GM19193 (cell line): ENCODE measurements around the gene PPARA.
A peak's percentile ranks its signal among the peaks of the same experiment; 100 is the strongest.

Source experiments
- POLR2A ChIP-seq: IDR thresholded peaks from 4 replicates; pipeline ENCODE4 v1.6.1; 2011; ENCODE audit not compliant: insufficient read depth, insufficient read length; ENCODE audit errors: extremely low read depth

Gene PPARA

DNA sequence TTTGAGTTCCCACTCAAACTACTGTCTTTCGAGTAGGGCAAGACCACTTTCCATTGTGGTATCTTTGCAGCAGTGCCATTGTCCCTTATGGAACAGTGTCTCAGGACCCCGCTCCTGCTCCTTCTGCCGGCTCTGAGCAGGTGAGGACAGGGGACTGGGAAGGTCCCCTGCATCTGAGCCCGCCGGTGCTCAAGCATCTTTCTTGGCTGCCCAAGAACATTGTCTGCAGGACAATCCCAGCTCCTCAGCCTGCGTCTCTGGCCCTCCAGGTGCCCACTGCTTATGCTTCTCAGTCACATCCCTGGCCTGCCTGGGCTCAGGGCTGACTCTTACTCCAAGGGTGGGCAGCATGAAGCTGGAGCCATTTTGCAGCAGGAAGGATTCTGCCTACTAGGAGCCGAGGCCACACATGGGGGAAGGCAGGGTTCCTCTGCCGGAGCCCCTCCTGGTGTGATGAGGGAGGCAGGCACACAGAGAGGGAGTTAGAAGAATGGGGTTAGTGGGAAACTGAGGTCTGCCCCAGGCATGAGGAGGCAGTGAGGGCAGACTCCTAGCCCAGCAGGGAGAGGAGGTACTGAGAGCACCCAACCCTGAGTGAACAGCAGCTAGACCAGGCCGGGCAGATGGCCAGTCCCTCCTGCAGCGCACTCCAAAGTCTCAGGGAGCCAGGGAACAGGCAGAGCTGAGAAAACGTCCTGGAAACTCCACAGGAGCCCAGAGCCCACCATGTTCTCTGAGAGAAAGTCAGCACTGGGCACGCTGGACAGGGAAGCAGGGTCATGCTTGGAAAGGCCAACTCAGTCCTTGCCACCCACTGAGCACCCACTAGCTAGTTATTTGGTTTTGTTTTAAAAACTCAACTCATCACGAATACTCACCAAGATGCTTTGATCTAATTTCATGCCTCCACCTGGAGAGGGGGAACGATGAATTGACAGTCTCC, 7.5 kb upstream of the PPARA start:
- TF ChIP-seq POLR2A: no peak

DNA sequence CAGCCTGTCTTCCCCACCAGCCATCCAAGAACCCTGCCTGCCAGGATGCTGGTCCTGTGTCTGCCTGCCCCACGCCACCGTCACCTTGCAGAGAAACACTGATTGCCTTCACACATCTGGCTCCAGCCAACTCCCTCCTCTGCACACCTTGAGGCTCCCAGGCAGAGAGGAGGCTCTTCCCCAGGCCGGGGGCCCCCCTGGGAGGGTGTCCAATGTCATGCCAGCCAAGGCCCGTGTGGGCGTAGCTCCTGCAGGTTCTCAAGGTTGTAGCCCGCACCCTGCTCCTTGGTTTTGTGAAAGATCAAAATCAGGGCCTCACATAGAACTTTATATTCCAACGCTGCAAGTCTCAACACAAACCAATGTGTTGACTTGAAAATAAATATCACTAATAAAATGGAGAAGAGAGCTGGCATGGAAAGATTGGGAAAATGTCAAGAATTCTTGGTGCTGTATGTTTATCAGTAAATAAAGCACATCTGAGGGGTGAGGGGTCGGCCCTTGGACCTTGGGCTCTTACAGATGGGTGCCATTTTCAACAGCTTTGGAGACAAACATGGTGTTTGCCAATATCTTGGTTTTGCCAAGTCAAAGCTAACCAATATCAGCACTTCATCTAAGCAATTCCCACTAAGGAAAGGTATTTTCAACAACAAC, 6.7 kb upstream of the PPARA start:
- no peak for TF ChIP-seq POLR2A

DNA sequence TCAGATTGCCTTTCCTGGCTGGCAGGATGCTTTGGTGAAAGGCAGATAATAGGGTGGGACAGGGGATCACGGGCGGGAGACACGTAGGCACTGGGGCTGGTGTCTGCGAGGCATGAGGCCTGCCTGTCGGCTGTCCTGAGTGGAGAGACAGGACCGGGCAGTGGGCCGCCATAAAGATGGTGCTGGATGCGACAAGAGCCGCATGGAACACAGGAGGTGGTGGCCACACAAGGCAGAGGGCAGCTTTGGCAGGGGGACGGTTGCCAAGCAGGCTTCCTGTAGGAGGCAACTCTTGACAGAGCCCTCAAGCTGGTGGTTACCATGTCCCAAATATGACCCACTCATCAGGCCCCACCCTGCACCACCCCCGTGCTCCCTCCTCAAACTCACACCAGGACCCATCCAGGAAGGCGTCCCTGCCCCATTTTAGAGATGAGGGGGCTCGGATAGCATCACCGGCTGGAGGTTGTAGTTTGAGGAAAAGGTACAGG, 4.9 kb upstream of the PPARA start:
- TF ChIP-seq POLR2A: no peak

DNA sequence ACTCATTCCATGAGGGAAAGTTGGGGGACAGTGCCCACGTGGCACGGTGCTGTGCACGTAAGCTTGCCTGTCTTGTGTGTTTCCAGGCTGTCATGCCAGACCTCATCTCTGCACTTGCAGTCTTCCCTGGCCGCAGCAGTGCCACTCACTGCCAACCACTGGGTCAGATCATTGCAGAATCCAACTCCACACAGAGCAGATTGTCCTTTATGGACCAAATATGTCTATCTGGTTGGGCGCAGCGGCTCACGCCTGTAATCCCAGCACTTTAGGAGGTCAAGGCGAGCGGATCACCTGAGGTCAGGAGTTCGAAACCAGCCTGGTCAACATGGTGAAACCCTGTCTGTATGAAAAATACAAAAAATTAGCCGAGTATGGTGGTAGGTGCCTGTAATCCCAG, 4.4 kb upstream of the PPARA start:
- no peak for TF ChIP-seq POLR2A

GRCh38 chr22:46146329-46146728, 4.0 kb upstream of the PPARA start:
- no peak for TF ChIP-seq POLR2A

DNA sequence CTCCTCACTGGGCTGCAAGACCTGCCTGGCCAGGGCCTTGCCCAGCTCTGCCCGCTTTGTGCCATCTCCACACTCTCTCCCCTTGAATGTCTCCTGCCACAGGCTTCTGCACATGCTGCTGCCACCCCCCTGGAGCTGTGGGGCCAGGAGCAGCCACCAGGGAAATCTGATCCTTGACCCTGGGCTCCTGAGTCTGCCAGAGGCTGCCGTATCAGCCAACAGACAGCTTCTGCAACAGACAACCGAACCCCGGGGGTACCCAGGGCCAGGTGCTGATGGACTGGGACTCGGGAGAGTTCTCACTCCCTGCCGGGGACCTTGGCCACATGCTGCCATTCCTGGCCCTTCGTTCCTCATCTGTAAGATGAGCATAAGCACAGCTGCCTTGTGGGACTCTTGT, 3.3 kb upstream of the PPARA start:
- TF ChIP-seq POLR2A: no peak

DNA sequence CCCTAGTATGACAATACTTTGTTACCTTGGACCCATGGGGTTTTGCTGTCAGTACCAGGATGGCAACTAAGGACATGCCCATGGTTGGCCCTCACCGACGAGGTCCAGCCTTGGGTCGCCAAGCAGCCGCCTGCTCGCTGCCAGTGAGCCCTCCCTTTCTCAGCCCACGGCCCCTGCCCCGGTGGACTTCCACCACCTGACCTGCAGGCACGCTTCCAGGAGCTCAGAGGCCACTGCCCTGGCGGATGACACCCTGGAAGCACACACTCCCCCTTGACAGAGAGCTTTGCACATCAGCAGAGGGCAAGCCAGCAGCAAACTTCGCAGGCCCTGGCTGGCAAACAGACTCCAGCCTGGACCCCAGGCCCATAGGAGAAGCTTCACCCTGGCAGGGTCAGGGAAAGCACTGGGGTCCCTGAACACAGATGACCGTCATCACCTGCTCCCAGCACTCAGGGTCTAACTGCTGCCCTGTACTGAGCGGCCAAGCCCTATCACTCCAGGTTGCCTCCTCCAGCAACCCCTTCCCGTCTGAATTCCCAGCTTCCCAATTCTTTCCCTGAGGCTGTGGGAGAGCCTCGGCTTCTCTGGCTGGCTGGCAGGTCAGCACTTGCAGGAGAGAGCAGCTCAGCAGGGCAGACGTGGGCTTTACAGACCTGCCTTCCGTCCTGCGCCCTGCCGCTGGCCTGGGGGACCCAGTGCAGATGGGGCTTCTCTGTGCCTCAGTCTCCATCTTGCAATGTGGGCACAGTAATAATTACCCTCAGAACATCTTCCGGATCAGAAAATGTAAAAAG, 2.7 kb upstream of the PPARA start:
- TF ChIP-seq POLR2A: no peak

GRCh38 chr22:46148336-46148735, 2.0 kb upstream of the PPARA start:
- TF ChIP-seq POLR2A: no peak

DNA sequence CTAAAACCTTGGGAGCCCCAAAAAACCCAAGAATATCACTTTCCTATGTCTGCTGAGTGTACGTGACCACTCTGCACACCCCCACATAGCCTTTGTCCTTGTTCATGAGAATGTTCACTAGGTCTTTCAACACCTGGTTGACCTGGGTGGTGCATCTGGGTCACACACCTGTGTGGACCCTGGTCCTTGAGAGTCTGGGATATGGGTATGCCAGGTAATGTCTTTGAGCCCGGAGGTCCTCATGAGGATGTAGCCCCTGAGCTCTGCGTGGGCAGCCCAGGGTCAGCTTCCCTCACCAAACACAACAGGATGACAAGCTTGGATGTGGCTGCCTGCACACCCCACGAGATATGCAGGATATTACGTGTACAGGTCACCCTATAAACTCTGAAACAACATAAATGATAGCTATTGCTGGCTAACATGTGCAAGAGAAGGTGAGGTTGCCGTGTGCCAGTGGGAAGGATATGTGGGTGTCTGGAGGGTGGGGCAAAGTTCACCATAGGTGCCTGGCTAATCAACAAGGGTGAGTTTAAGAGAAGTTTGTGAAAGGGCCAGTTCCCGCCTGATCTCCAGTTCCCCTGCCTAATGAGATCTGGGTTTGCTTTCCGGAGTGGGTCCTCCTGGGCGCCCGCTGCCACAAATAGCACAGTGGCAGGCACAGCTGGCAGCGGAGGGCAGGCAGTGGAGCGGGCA, 1.4 kb upstream of the PPARA start:
- no peak for TF ChIP-seq POLR2A

DNA sequence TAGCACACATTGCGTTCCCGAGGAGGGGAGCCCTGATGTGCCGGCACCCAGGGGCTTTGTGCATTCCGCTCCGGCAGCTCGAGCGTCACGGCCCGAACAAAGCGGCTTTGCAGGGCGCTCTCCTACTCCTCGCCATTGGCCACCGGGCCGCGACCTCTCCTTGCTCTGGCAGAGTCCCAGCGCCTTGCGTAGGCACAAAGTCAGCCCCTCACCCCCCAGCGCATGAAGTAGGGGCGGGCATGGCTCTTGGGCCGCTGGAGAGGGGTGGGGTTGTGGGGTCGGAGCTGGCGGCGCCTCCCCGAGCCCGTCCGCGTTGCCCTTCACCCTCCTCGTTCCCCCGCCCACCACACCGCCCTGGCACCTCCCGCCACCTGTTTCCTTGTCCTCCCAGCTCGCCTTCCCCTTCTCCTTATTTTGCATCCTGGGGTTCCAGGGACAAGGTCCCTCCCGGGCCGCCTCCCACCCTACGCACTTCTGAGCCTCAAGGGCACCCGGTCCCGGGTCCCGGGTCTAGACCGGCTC, 753 bp upstream of the PPARA start:
- TF ChIP-seq POLR2A: no peak

GRCh38 chr22:46150655-46151477, 540 bp downstream of the PPARA start:
- TF ChIP-seq POLR2A: peak; percentile 39

GRCh38 chr22:46153930-46154329, 3.6 kb downstream of the PPARA start:
- TF ChIP-seq POLR2A: no peak

DNA sequence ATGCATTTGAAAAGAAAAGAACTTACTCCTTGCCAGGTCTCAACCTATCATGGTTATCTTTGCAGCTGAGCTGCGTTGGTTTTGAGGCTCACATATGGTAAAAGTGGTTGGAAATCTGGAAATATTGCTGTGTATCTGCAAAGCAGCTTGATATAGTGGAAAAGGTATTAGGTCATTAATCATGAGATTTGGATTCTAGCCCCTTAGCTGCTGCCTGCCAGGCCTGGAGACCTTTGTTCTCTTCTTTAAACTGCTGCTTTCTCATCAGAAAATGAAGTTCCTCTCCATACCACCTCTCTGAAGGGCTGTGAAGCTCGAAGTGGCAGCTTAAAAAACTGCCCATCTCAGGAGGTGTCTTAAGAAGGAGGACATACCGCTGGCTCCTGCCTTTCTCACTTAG, 5.7 kb downstream of the PPARA start:
- TF ChIP-seq POLR2A: no peak
